Cardiac fibroblast (primary cell): ENCODE results near the gene GRIN2C.

ENCODE experiments used
- DNase-seq, 2 donors: peaks; one replicate each; pipeline versions ENCODE4 v3.0.0 to v3.0.0-alpha.2; 2010; ENCODE audit warnings: low read depth in 2 of 2
- H3K4me3 ChIP-seq, 2 donors: replicated peaks in 1 of 2; 1 replicate in 1 of 2; 2 replicates in 1 of 2; pipeline ENCODE4 v1.5.1; 2011; ENCODE audit warnings: low read depth in 2 of 2, low read length in 2 of 2, mild to moderate bottlenecking in 2 of 2, moderate library complexity in 1 of 2
- TF ChIP-seq, protein P1 (sequence below): IDR thresholded peaks from one replicate; pipeline ENCODE4 v1.5.1; 2011; ENCODE audit warnings: low read depth, mild to moderate bottlenecking, low read length, inconsistent platforms

Gene GRIN2C

GRCh38 chr17:74852237-74853047 is 7.2 kb downstream of the GRIN2C start:
- H3K4me3 ChIP-seq: no peak overlapping the region
- TF ChIP-seq, protein P1, sequence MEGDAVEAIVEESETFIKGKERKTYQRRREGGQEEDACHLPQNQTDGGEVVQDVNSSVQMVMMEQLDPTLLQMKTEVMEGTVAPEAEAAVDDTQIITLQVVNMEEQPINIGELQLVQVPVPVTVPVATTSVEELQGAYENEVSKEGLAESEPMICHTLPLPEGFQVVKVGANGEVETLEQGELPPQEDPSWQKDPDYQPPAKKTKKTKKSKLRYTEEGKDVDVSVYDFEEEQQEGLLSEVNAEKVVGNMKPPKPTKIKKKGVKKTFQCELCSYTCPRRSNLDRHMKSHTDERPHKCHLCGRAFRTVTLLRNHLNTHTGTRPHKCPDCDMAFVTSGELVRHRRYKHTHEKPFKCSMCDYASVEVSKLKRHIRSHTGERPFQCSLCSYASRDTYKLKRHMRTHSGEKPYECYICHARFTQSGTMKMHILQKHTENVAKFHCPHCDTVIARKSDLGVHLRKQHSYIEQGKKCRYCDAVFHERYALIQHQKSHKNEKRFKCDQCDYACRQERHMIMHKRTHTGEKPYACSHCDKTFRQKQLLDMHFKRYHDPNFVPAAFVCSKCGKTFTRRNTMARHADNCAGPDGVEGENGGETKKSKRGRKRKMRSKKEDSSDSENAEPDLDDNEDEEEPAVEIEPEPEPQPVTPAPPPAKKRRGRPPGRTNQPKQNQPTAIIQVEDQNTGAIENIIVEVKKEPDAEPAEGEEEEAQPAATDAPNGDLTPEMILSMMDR: no peak
- peak in 1 of 2 donors; percentile 13 for DNase-seq

- no peak for DNase-seq
- H3K4me3 ChIP-seq: no peak overlapping the region
- TF ChIP-seq, protein P1: no peak
These were observed 8.0 kb downstream of the GRIN2C start for GRCh38 chr17:74851612-74852236.

- DNase-seq: no peak
- no peak overlapping the region for H3K4me3 ChIP-seq
- TF ChIP-seq, protein P1: no peak
These were observed 8.8 kb downstream of the GRIN2C start for GRCh38 chr17:74850914-74851313.

DNA sequence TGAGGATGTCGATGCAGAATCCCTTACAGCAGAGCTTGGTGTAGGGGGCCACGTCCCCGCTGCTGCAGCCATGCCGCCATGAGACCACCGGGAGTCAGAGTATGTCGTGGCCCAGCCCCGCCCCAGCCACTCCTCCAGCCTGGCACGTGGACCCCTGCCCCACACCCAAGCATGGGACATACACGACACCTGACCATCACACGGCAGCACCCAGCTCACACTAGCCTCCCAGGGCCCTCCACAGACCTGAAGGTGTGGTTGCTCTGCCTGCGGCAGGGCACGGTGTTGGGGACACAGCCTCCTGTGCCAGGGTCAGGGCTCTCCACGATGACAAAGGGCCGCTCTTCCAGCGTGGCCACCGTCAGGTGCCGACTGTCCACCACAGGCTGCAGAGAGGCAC is 9.4 kb downstream of the GRIN2C start:
- no peak for DNase-seq
- TF ChIP-seq, protein P1: no peak
- H3K4me3 ChIP-seq: no peak overlapping the region

DNA sequence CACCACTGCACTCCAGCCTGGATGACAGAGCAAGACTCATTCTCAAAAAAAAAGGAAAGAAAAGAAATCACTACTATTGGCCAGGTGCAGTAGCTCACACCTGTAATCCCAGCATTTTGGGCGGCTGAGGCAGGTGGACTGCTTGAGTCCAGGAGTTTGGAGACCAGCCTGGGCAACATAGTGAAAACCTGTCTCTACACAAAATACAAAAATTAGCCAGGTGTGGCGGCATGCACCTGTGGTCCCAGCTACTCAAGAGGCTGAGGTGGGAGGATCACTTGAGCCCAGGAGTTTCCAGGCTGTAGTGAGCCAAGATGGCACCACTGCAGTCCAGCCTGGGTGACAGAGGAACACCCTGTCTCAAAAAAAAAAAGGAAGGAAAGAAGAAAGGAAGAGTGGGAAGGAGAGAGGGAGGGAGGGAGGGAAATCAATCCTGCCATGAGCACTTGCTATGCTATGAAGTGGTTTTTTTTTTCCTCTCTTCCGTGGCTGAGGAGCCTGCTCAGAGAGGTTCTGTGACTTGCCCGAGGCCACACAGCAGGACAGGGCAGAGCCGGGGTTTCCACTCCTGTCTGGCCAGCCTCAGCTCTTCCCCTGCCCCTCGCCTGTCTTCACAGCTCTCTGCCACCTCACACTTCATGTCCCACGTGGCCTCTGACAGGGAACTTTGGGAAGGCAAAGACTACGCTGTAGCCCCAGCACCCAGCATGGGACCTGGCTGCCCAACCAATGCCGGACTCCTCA is 10.9 kb downstream of the GRIN2C start:
- TF ChIP-seq, protein P1: no peak
- H3K4me3 ChIP-seq: no peak overlapping the region
- no peak for DNase-seq

GRCh38 chr17:74846621-74847020 is 13.1 kb downstream of the GRIN2C start:
- TF ChIP-seq, protein P1: no peak
- DNase-seq: no peak

More at GRCh38 chr17:74846621-74847020, 13.1 kb downstream of the GRIN2C start:
- no peak overlapping the region for H3K4me3 ChIP-seq
